Endodermal cell (in vitro differentiated cells): ENCODE measurements around the gene F7. TPM values are rescaled to one million over a fixed set of nuclear protein-coding genes. Genes with fewer than 3 reads are reported as not detected.

Experiments used
- DNase-seq: peaks from one replicate; pipeline ENCODE4 v3.0.0-alpha.2; 2017
- H3K27ac ChIP-seq: 2 replicates; pipeline ENCODE4 v1.5.1; 2013; ENCODE audit warnings: mild to moderate bottlenecking, low read depth, low read length, moderate library complexity
- H3K27me3 ChIP-seq: 2 replicates; pipeline ENCODE4 v1.6.1; 2013; ENCODE audit warnings: mild to moderate bottlenecking, low read length, moderate library complexity; ENCODE audit not compliant: insufficient read depth, control insufficient read depth, poor library complexity, severe bottlenecking
- H3K36me3 ChIP-seq: 2 replicates; pipeline ENCODE4 v1.7.0; 2013; ENCODE audit warnings: mild to moderate bottlenecking, low read length, moderate library complexity; ENCODE audit not compliant: control insufficient read depth, insufficient read depth
- H3K4me1 ChIP-seq: one replicate; pipeline ENCODE4 v1.7.0; 2013; ENCODE audit warnings: low read length; ENCODE audit not compliant: control insufficient read depth, insufficient read depth
- H3K4me3 ChIP-seq: 2 replicates; pipeline ENCODE4 v1.5.1; 2013; ENCODE audit warnings: mild to moderate bottlenecking, low read length, moderate library complexity
- H3K9ac ChIP-seq: 2 replicates; pipeline ENCODE4 v1.6.1; 2013; ENCODE audit warnings: mild to moderate bottlenecking, low read length, moderate library complexity; ENCODE audit not compliant: poor library complexity, severe bottlenecking; ENCODE audit errors: extremely low read depth
- H3K9me3 ChIP-seq: 2 replicates; pipeline ENCODE4 v1.6.1; 2013; ENCODE audit warnings: mild to moderate bottlenecking, low read length, moderate library complexity; ENCODE audit not compliant: control insufficient read depth
- H3K27ac Mint-ChIP-seq: 2 replicates; pipeline ENCODE4 v1.8.0; 2020; ENCODE audit warnings: mixed read lengths
- H3K27me3 Mint-ChIP-seq: 2 replicates; pipeline ENCODE4 v1.8.0; 2021; ENCODE audit warnings: mild to moderate bottlenecking, mixed read lengths; ENCODE audit not compliant: insufficient read depth
- H3K36me3 Mint-ChIP-seq: 2 replicates; pipeline ENCODE4 v1.8.0; 2020; ENCODE audit warnings: low read depth, mixed read lengths
- H3K4me1 Mint-ChIP-seq: 2 replicates; pipeline ENCODE4 v1.8.0; 2020; ENCODE audit warnings: mixed read lengths
- H3K4me3 Mint-ChIP-seq: 2 replicates; pipeline ENCODE4 v1.8.0; 2020; ENCODE audit warnings: mild to moderate bottlenecking, moderate library complexity, mixed read lengths
- H3K9me3 Mint-ChIP-seq: 2 replicates; pipeline ENCODE4 v1.8.0; 2020; ENCODE audit warnings: mild to moderate bottlenecking, mixed read lengths
- CTCF ChIP-seq: fragments of 200-600 bp; sonication (generic); conservative IDR thresholded peaks from 2 replicates; pipeline ENCODE4 v1.5.0; 2021; ENCODE audit warnings: antibody characterized with exemption, mild to moderate bottlenecking
- WGBS, 2 experiments: methylation state at CpG; one replicate each; pipeline versions ENCODE4 v1.1.5 to v1.1.7; 2013; ENCODE audit warnings: missing lambda C conversion rate in 2 of 2, mixed read lengths in 1 of 2; ENCODE audit not compliant: insufficient coverage in 1 of 2, insufficient read length in 1 of 2; 5-methylcytosine and 5-hydroxymethylcytosine counted together
- total RNA-seq, 2 donors: library from RNA; stranded (reverse); fragmentation: NEBNext Ultra II Directional in 1 of 2; extraction: Animal tissue kit (Norgen Biotek cat#: 25700) in 1 of 2; gene quantifications; 2 replicates in 1 of 2; 3 replicates in 1 of 2; pipeline ENCODE4 v1.2.1, GENCODE V29; 2021

Gene F7
- total RNA-seq, 2 donors from 2014 or later: 4.7 to 6.4 TPM

- 93 to 96% methylated on average over 8 to 22 of the region's 22 CpGs for WGBS, 2 experiments
- no peak for DNase-seq
- peaks cover 38% of the 10 kb centered on the region for H3K36me3 Mint-ChIP-seq
- H3K4me1 ChIP-seq: no peaks in the 10 kb centered on the region
- peaks cover 11% of the 10 kb centered on the region for H3K4me1 Mint-ChIP-seq
- peaks cover 3% of the 10 kb centered on the region for H3K9me3 Mint-ChIP-seq
- no peak overlapping the region for H3K9ac ChIP-seq
- H3K9me3 ChIP-seq: peaks cover 6% of the 10 kb centered on the region
- no peak overlapping the region for H3K27ac ChIP-seq
- H3K36me3 ChIP-seq: no peaks in the 10 kb centered on the region
- H3K4me3 Mint-ChIP-seq: no peak overlapping the region
- no peak for TF ChIP-seq CTCF
- H3K27me3 Mint-ChIP-seq: no peaks in the 10 kb centered on the region
- H3K27me3 ChIP-seq: no peaks in the 10 kb centered on the region
- H3K4me3 ChIP-seq: no peak overlapping the region
- no peak overlapping the region for H3K27ac Mint-ChIP-seq
Observed at GRCh38 chr13:113074876-113075275, 30.7 kb upstream of the F7 start.

DNA sequence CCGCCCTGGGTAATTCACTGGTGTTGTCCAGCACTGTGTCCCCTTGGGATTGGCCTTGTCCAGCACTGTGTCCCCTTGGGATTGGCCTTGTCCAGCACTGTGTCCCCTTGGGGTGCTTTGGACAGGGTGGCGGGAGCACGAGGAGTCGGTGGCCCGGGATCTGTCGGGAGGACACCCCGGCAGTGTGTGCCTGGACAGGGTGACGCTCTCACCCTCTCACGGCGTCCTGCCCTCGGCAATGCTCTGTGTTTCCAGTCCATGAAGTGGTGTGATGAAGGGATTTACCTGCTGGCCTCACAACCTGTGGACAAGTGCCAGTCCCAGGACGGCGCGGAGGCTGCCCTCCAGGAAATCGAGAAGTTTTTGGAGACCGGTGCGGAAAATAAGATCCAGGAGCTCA is 29.9 kb upstream of the F7 start:
- Histone ChIP-seq H3K9ac (no peak overlapping the region), H3K4me1 (no peaks in the 10 kb centered on the region), H3K36me3 (no peaks in the 10 kb centered on the region), H3K9me3 (peaks cover 6% of the 10 kb centered on the region), H3K4me3 (no peak overlapping the region), H3K27ac (no peak overlapping the region), H3K27me3 (no peaks in the 10 kb centered on the region)
- WGBS, 2 experiments: 94 to 97% methylated on average over 9 to 17 of the region's 17 CpGs
- H3K27ac Mint-ChIP-seq: no peak overlapping the region
- H3K9me3 Mint-ChIP-seq: peaks cover 3% of the 10 kb centered on the region
- no peak for TF ChIP-seq CTCF
- no peak overlapping the region for H3K4me3 Mint-ChIP-seq
- no peak for DNase-seq
- H3K36me3 Mint-ChIP-seq: peaks cover 33% of the 10 kb centered on the region
- H3K4me1 Mint-ChIP-seq: peaks cover 5% of the 10 kb centered on the region
- no peaks in the 10 kb centered on the region for H3K27me3 Mint-ChIP-seq

- 94 to 99% methylated on average over 27 to 39 of the region's 39 CpGs for WGBS, 2 experiments
- Histone ChIP-seq H3K4me3 (no peak overlapping the region), H3K36me3 (no peaks in the 10 kb centered on the region), H3K9ac (no peak overlapping the region), H3K9me3 (peaks cover 6% of the 10 kb centered on the region), H3K27me3 (no peaks in the 10 kb centered on the region), H3K27ac (no peak overlapping the region), H3K4me1 (no peaks in the 10 kb centered on the region)
- peaks cover 32% of the 10 kb centered on the region for H3K36me3 Mint-ChIP-seq
- H3K4me3 Mint-ChIP-seq: no peak overlapping the region
- no peak for TF ChIP-seq CTCF
- H3K4me1 Mint-ChIP-seq: no peaks in the 10 kb centered on the region
- H3K9me3 Mint-ChIP-seq: peaks cover 3% of the 10 kb centered on the region
- no peak for DNase-seq
- H3K27ac Mint-ChIP-seq: no peak overlapping the region
- no peaks in the 10 kb centered on the region for H3K27me3 Mint-ChIP-seq
Observed at GRCh38 chr13:113076681-113077401, 28.8 kb upstream of the F7 start.
